ENCODE measurements around the gene LRCOL1. TPM values are rescaled to one million over a fixed set of nuclear protein-coding genes. Genes with fewer than 3 reads are reported as not detected.

LRCOL1 gene
- total RNA-seq, 4 donors from 2014 or later = 0.83 TPM; not detected in 3

GRCh38 chr12:132577191-132577920 lies 33.0 kb downstream of the LRCOL1 start:
- Histone ChIP-seq H3K9me3 (no peaks in the 10 kb centered on the region), H3K4me1 (no peaks in the 10 kb centered on the region), H3K4me3 (no peak overlapping the region), H3K27me3 (no peaks in the 10 kb centered on the region), H3K36me3 (peaks cover 0 to 39% of the 10 kb centered on the region in 2 donors), H3K27ac (no peak overlapping the region)
- DNase-seq (no peak), ATAC-seq (no peak)
- intact Hi-C loops (cut with DNase I; ENCODE audit: low total_unique reads) = no loop called here
- in situ Hi-C loops (cut with MboI; ENCODE audit: low sequenced_read_pairs in 4 of 4) = no loop called here
- TF ChIP-seq POLR2A (IDR thresholded peaks at IDR 0.05) (no peak), CTCF (IDR thresholded peaks at IDR 0.05 in 4 of 5, conservative IDR thresholded peaks at IDR 0.05 in 1 of 5) (no peak)

GRCh38 chr12:132576701-132577100 lies 33.7 kb downstream of the LRCOL1 start:
- H3K27ac ChIP-seq = no peak overlapping the region
- no peak overlapping the region for H3K4me3 ChIP-seq
- in situ Hi-C loops (cut with MboI; ENCODE audit: low sequenced_read_pairs in 4 of 4) (no loop called here), intact Hi-C loops (cut with DNase I; ENCODE audit: low total_unique reads) (no loop called here)
- H3K36me3 ChIP-seq = peaks cover 0 to 42% of the 10 kb centered on the region in 2 donors
- H3K9me3 ChIP-seq = no peaks in the 10 kb centered on the region
- TF ChIP-seq POLR2A (IDR thresholded peaks at IDR 0.05) (no peak), CTCF (IDR thresholded peaks at IDR 0.05 in 4 of 5, conservative IDR thresholded peaks at IDR 0.05 in 1 of 5) (no peak)
- no peaks in the 10 kb centered on the region for H3K27me3 ChIP-seq
- H3K4me1 ChIP-seq = no peaks in the 10 kb centered on the region
- DNase-seq (no peak), ATAC-seq (no peak)

GRCh38 chr12:132575661-132576060 lies 34.7 kb downstream of the LRCOL1 start:
- Histone ChIP-seq H3K4me1 (no peaks in the 10 kb centered on the region), H3K36me3 (peaks cover 0 to 45% of the 10 kb centered on the region in 2 donors), H3K9me3 (no peaks in the 10 kb centered on the region), H3K27me3 (no peaks in the 10 kb centered on the region), H3K4me3 (no peak overlapping the region), H3K27ac (no peak overlapping the region)
- intact Hi-C loops (cut with DNase I; ENCODE audit: low total_unique reads) (no loop called here), in situ Hi-C loops (cut with MboI; ENCODE audit: low sequenced_read_pairs in 4 of 4) (no loop called here)
- TF ChIP-seq POLR2A (IDR thresholded peaks at IDR 0.05) (no peak), CTCF (IDR thresholded peaks at IDR 0.05 in 4 of 5, conservative IDR thresholded peaks at IDR 0.05 in 1 of 5) (no peak)
- ATAC-seq (no peak), DNase-seq (no peak)

- DNase-seq (no peak), ATAC-seq (no peak)
- intact Hi-C loops (cut with DNase I; ENCODE audit: low total_unique reads) = no loop called here
- Histone ChIP-seq H3K4me1 (no peaks in the 10 kb centered on the region), H3K9me3 (no peaks in the 10 kb centered on the region), H3K36me3 (peaks cover 0 to 41% of the 10 kb centered on the region in 2 donors), H3K4me3 (no peak overlapping the region), H3K27ac (no peak overlapping the region), H3K27me3 (no peaks in the 10 kb centered on the region)
- in situ Hi-C loops (cut with MboI; ENCODE audit: low sequenced_read_pairs in 4 of 4) = no loop called here
- TF ChIP-seq CTCF (IDR thresholded peaks at IDR 0.05 in 4 of 5, conservative IDR thresholded peaks at IDR 0.05 in 1 of 5) = no peak
- no peak for TF ChIP-seq POLR2A (IDR thresholded peaks at IDR 0.05)
These were observed 35.9 kb downstream of the LRCOL1 start for GRCh38 chr12:132574271-132574996.

Measured in gastrocnemius medialis (tissue), 4 donors.